Superior temporal gyrus (tissue), 1 donor: ENCODE measurements around the gene TRABD2B.

Source experiments
- DNase-seq: peaks from one replicate; pipeline ENCODE4 v3.0.0-alpha.2; 2016; ENCODE audit errors: extremely low spot score

The TRABD2B gene

GRCh38 chr1:48022306-48022705 is 25.1 kb upstream of the TRABD2B start:
- DNase-seq, result no peak

DNA sequence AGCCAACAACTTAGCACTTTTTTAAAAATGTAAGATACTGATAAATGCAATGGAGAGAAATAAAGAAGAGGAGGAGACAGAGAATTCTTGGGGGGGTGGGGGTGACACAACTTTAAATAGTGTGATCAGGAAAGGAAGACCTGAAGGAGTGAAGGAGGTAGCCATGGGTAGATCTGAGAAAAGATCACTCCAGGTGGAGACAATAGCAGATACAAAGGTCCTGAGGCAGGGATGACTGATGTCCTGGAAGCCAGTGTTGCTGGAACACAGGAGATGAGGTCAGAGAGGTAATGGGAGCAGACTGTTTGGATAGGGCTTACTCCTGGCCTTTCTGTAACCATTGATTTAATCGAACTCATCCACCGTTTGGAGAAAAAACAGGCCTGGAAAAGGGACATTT is 24.6 kb upstream of the TRABD2B start:
- DNase-seq, result no peak

GRCh38 chr1:48019714-48020315 is 22.6 kb upstream of the TRABD2B start:
- DNase-seq, result no peak

GRCh38 chr1:48018799-48019198 is 21.6 kb upstream of the TRABD2B start:
- DNase-seq, result no peak

- no peak for DNase-seq
Observed at GRCh38 chr1:48017716-48018115, 20.5 kb upstream of the TRABD2B start.

GRCh38 chr1:48016515-48016914 is 19.3 kb upstream of the TRABD2B start:
- DNase-seq, result no peak

GRCh38 chr1:48013270-48013669 is 16.1 kb upstream of the TRABD2B start:
- DNase-seq, result no peak

DNA sequence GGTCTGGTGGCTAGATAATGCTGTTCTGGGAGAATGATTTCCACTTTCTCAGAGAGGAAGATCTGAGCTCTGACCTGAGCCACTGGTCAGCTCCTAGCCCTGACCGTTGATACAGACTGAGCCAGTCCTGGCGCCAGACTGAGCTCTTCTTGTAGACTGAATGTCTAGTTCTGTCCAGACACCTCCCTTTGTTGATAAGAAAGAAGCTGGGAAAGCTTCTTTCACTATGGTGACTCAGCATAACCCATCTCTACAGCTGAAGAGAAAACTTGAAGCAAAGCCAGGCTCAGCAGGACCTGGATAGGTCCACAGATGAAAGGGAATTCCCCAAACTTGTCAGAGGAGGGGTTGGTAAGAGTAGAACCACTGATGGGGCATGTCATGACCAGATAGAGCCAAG is 9.9 kb upstream of the TRABD2B start:
- DNase-seq, result no peak

GRCh38 chr1:48006264-48006663 is 9.1 kb upstream of the TRABD2B start:
- no peak for DNase-seq

GRCh38 chr1:48005253-48006117 is 8.3 kb upstream of the TRABD2B start:
- no peak for DNase-seq

DNA sequence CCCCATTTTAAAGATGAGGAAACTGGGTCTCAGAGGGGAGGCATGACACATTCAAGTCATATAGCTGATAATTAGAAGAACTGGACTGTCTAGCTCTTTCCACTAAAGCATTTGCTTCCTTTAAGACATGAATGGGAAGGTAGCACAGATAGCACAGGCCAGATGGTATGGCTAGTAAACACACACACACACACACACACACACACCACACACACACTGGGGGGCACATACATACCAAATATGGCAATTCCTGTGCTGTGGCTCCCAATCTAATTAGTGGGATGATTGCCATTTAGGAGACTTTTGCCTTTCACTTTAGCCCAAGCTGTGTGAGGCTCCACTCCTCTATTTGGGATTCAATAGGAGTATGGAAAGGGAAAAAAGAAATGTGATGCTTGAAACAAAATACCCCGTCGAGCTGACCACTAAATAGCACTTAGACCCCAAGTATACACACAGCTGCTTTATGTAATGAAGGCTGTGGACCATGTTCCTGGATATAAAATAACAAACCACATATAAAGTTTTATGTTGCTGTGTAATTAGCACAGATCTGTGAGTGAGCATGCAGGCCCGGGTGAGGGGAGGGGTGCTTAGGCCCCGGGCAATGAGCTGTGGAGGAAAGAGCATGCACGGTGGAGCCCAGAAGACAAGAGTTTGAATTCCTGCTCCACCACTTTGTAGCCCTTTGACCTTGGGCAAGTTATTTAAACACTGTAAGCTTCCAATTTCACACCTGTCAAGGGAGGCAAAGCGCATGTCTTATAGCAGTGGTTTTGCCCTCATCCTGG is 6.8 kb upstream of the TRABD2B start:
- DNase-seq, result no peak

- no peak for DNase-seq
Observed at GRCh38 chr1:48002142-48002541, 5.0 kb upstream of the TRABD2B start.

- DNase-seq, result no peak
Observed at GRCh38 chr1:48001696-48002095, 4.5 kb upstream of the TRABD2B start.

DNA sequence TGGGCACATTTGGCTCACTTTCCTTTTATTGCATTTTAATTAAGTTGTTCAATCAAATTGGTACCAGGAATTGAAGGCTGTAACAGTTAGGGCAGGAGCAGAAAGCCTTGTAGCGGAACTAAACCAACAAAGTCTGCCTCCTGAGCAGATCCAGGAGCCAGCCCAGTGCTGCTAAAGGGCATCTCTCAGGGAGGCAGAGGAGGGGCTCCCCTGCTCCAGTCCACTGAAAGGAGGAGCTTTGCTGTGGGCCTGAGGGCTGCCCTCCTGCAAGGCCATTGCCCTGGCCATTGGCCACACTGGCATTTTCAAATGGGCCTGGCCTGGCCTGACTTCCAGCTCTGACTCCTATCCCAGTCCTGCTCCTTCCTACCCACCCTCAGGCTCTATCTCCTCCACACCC is 3.7 kb upstream of the TRABD2B start:
- DNase-seq, result no peak

GRCh38 chr1:47999097-47999496 is 1.9 kb upstream of the TRABD2B start:
- DNase-seq, result no peak

- no peak for DNase-seq
Observed at GRCh38 chr1:47998396-47998990, 1.3 kb upstream of the TRABD2B start.

DNA sequence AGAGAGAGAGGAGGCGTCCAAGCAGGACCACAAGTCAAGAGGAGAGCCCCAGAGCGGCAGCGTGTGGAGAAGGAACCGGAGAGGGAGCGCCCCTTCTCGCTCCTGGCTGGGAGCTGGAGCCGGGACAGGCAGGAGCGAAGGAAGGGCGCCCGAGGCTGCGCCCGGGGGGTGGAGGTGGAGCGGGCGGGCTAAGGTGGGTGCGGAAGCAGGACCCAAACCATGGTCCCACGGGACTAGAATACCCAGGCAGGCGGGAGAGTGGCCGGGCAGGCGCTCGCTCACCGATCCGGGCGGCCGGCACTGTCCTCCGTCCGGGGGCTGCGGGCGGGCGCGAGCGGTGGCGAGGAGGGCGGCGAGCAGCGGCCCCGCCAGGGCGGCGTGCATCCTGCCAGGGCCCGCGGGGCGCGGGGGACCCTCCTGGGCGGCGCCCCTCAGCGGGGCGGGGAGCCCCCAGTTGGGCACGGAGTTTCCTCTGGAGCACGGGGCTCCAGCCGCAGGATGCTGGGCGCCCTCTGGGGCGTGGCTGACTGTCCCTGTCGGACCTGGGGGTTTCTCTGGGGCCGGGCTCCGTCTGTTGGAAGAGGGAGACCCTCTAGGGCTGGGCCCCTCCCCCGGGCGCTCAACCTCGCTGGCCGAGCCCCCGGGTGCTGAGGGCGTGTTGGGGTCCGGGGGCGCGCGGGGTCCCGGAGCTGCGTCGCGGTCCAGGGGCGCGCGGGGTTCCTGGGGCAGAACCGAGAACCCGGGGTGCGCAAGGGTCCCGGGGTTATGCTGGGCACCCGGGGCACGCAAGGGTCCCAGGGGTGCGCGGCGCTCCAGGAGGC is 569 bp downstream of the TRABD2B start:
- DNase-seq, result no peak

DNA sequence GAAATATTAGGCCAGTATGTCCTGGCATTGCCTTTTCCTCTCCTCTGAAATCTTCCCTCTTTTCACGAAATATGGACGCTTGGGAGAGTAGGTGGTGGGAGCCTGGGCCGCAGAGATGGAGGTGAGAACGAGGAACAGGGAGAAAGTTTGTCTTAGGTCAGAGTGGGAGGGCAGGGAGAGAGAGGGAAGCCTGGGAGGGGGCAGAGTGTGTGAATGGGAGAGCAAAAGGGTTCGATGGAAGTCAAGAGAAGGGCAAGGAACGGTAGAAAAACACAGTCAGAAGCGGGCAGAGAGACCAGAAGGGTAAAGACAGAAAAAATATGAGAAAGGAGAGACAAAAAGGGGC is 1.2 kb downstream of the TRABD2B start:
- no peak for DNase-seq

GRCh38 chr1:47995306-47996050 is 1.7 kb downstream of the TRABD2B start:
- DNase-seq, result no peak

GRCh38 chr1:47993881-47994625 is 3.1 kb downstream of the TRABD2B start:
- DNase-seq, result no peak
